ENCODE data around the gene AGAP1. TPM values are rescaled to one million over a fixed set of nuclear protein-coding genes. Genes with fewer than 3 reads are reported as not detected.

Gene AGAP1
- total RNA-seq, 1 donor, result 10.8 TPM

- DNase-seq (ENCODE audit: low read depth), result no peak
- no peak overlapping the region for H3K4me3 ChIP-seq (ENCODE audit: low read depth, low read length)
- TF ChIP-seq CTCF (IDR thresholded peaks at IDR 0.05; ENCODE audit: insufficient read depth, low read depth, low read length), result no peak
Measured at GRCh38 chr2:236046715-236047114, 552.9 kb downstream of the AGAP1 start.

- TF ChIP-seq CTCF (IDR thresholded peaks at IDR 0.05; ENCODE audit: insufficient read depth, low read depth, low read length), result no peak
- H3K4me3 ChIP-seq (ENCODE audit: low read depth, low read length), result no peak overlapping the region
- no peak for DNase-seq (ENCODE audit: low read depth)
Measured at GRCh38 chr2:236047176-236047575, 553.3 kb downstream of the AGAP1 start.

GRCh38 chr2:236047886-236048540 lies 554.2 kb downstream of the AGAP1 start:
- no peak for TF ChIP-seq CTCF (IDR thresholded peaks at IDR 0.05; ENCODE audit: insufficient read depth, low read depth, low read length)
- H3K4me3 ChIP-seq (ENCODE audit: low read depth, low read length), result no peak overlapping the region
- no peak for DNase-seq (ENCODE audit: low read depth)

- DNase-seq (ENCODE audit: low read depth), result no peak
- TF ChIP-seq CTCF (IDR thresholded peaks at IDR 0.05; ENCODE audit: insufficient read depth, low read depth, low read length), result no peak
- H3K4me3 ChIP-seq (ENCODE audit: low read depth, low read length), result no peak overlapping the region
Measured at GRCh38 chr2:236049981-236050380, 556.1 kb downstream of the AGAP1 start.

GRCh38 chr2:236051351-236051750 lies 557.5 kb downstream of the AGAP1 start:
- no peak for TF ChIP-seq CTCF (IDR thresholded peaks at IDR 0.05; ENCODE audit: insufficient read depth, low read depth, low read length)
- H3K4me3 ChIP-seq (ENCODE audit: low read depth, low read length), result no peak overlapping the region
- DNase-seq (ENCODE audit: low read depth), result no peak

- no peak overlapping the region for H3K4me3 ChIP-seq (ENCODE audit: low read depth, low read length)
- DNase-seq (ENCODE audit: low read depth), result no peak
- TF ChIP-seq CTCF (IDR thresholded peaks at IDR 0.05; ENCODE audit: insufficient read depth, low read depth, low read length), result no peak
Measured at GRCh38 chr2:236051806-236052205, 558.0 kb downstream of the AGAP1 start.

GRCh38 chr2:236052206-236052605 lies 558.4 kb downstream of the AGAP1 start:
- no peak for DNase-seq (ENCODE audit: low read depth)
- H3K4me3 ChIP-seq (ENCODE audit: low read depth, low read length), result no peak overlapping the region
- no peak for TF ChIP-seq CTCF (IDR thresholded peaks at IDR 0.05; ENCODE audit: insufficient read depth, low read depth, low read length)

Data from fibroblast of villous mesenchyme (primary cell).